Skeletal muscle tissue (tissue), 4 donors: Measurements from ENCODE around the gene GRM7. TPM values are rescaled to one million over a fixed set of nuclear protein-coding genes. Genes with fewer than 3 reads are reported as not detected.

Experiments
- H3K27ac ChIP-seq: one replicate; pipeline ENCODE4 v1.7.0; 2013; ENCODE audit warnings: mild to moderate bottlenecking, low read depth, low read length, inconsistent platforms
- H3K27me3 ChIP-seq, 3 donors: one replicate each; pipeline ENCODE4 v1.7.0; 2013; ENCODE audit warnings: low read length in 3 of 3; ENCODE audit not compliant: control insufficient read depth in 3 of 3, insufficient read depth in 3 of 3
- H3K36me3 ChIP-seq, 3 donors: one replicate each; pipeline ENCODE4 v1.7.0; 2013; ENCODE audit warnings: low read length in 3 of 3; ENCODE audit not compliant: control insufficient read depth in 3 of 3, insufficient read depth in 3 of 3
- H3K4me1 ChIP-seq, 3 donors: one replicate each; pipeline ENCODE4 v1.7.0; 2013; ENCODE audit warnings: low read length in 3 of 3, mild to moderate bottlenecking in 3 of 3; ENCODE audit not compliant: control insufficient read depth in 3 of 3, insufficient read depth in 3 of 3
- H3K4me3 ChIP-seq, 3 donors: one replicate each; pipeline ENCODE4 v1.7.0; 2013; ENCODE audit warnings: low read length in 3 of 3
- H3K9ac ChIP-seq, 3 donors: one replicate each; pipeline ENCODE4 v1.7.0; 2013; ENCODE audit warnings: low read length in 3 of 3, mild to moderate bottlenecking in 3 of 3, moderate library complexity in 2 of 3, low read depth in 1 of 3
- H3K9me3 ChIP-seq, 3 donors: one replicate each; pipeline ENCODE4 v1.7.0; 2013; ENCODE audit warnings: low read length in 3 of 3; ENCODE audit not compliant: control insufficient read depth in 3 of 3
- total RNA-seq: library from RNA; depleted of rRNA; stranded (reverse); fragments of >200 nt; gene quantifications from one replicate; pipeline ENCODE4 v1.2.3, GENCODE V29; 2014
- donor health status: Osteomylitis.

The GRM7 gene
- total RNA-seq, 1 donor from 2014 or later, result 1.0 TPM

- H3K4me3 ChIP-seq, result no peak overlapping the region
- no peaks in the 10 kb centered on the region for H3K27me3 ChIP-seq
- H3K36me3 ChIP-seq, result no peaks in the 10 kb centered on the region
- H3K4me1 ChIP-seq, result no peaks in the 10 kb centered on the region
- no peaks in the 10 kb centered on the region for H3K9me3 ChIP-seq
- no peak overlapping the region for H3K27ac ChIP-seq
- H3K9ac ChIP-seq, result no peak overlapping the region
Observed at GRCh38 chr3:7086417-7086816, 225.5 kb downstream of the GRM7 start.

DNA sequence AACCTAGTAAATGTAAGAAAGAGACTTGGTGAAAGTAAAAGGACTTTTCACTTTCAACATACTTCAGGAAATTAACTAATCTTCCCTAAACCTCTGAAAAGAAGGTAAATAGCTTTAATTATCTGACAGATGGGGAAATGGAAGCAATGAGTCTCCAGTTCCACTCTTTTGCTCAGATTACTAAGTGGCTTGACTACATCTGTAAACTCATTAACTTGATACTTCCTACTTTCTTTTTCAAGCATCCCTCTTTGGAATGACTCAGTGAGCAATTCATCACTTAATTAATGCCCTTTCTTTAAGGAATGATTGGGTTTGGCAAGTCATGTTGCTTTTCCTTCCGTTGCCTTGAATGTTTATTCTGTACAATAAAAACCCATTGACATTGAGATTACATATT, 234.2 kb downstream of the GRM7 start:
- Histone ChIP-seq H3K27ac (no peak overlapping the region), H3K9ac (no peak overlapping the region), H3K36me3 (no peaks in the 10 kb centered on the region), H3K9me3 (no peaks in the 10 kb centered on the region), H3K4me1 (no peaks in the 10 kb centered on the region), H3K27me3 (no peaks in the 10 kb centered on the region), H3K4me3 (no peak overlapping the region)

DNA sequence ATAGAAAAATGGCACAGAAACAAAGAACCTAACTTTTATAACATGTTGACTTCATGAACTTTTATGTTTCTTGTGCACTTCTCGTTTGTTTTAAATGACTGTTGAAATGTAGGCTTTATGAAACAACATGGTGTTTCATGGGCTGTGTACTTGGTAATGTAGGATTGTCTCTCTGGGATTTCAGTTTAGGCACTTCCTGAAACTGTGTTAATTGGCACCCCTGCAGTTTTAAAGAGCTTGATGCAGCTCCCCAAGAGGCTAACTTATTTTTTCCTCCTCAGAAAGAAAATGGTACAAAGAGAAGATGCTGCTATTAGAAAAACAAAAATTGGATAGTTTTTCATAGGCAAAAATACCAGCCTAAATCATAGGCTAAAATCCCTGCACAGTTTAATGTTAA, 239.2 kb downstream of the GRM7 start:
- H3K36me3 ChIP-seq, result no peaks in the 10 kb centered on the region
- no peak overlapping the region for H3K4me3 ChIP-seq
- H3K27me3 ChIP-seq, result no peaks in the 10 kb centered on the region

GRCh38 chr3:7106635-7107034, 245.7 kb downstream of the GRM7 start:
- no peak overlapping the region for H3K9ac ChIP-seq
- no peak overlapping the region for H3K27ac ChIP-seq
- H3K27me3 ChIP-seq, result no peaks in the 10 kb centered on the region
- no peak overlapping the region for H3K4me3 ChIP-seq
- H3K36me3 ChIP-seq, result no peaks in the 10 kb centered on the region
- H3K9me3 ChIP-seq, result no peaks in the 10 kb centered on the region
- no peaks in the 10 kb centered on the region for H3K4me1 ChIP-seq

More for the DNA sequence above, 239.2 kb downstream of the GRM7 start:
- Histone ChIP-seq H3K27ac (no peak overlapping the region), H3K9ac (no peak overlapping the region), H3K9me3 (no peaks in the 10 kb centered on the region), H3K4me1 (no peaks in the 10 kb centered on the region)

DNA sequence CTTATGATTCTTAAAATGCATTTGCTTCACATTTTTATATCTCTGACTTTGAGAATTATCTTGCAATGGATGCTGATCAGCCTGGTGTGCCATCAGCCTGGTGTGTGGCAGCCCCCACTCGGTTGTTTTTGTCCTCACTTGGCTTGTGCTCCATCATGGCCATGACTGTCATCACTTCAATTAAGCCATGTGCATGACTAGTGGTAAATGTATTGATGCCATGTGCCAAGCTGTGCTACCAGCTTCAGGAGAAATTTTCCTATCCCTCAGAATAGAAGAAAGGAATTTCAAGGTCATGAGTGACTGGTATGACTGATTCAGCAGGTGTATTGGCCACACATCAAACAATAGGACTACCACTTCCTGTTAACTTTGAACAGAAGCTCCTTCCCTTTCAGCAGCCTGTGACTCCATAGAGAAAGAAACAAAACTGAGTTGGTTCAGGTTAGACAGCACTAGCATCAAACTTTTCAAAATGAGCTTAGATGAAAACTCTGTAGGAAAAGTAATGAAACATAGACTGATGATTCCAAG, 251.7 kb downstream of the GRM7 start:
- Histone ChIP-seq H3K9ac (no peak overlapping the region), H3K4me1 (no peaks in the 10 kb centered on the region), H3K27ac (no peak overlapping the region), H3K9me3 (no peaks in the 10 kb centered on the region), H3K4me3 (no peak overlapping the region), H3K27me3 (no peaks in the 10 kb centered on the region), H3K36me3 (no peaks in the 10 kb centered on the region)

DNA sequence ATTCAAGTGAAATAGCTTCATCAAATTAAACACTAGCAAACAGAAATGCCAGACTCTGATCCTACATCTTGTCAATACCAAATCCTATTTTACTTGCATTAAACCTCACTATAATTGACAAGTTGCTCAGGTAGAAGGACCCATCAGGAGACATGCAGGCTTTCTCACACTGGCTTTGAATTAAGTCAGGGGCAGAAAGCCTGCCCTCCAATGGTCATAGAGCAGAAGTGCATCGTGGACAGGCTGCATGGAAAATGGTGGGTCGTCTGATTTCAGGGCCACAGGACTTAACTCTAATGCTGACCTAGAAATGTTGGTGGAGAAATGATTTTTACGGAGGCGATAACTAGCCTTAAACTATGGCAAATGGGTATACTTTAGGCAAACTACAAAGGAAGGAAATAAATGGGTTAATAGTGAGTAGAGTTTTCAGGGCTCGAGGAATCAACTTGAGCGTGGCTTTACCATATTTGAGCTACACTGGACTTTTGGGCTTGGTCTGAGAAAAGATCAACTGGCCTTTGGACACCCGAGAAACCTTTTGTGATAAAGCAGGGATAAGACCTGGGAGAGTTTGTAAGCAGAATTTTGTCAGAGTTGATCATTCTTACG, 283.9 kb downstream of the GRM7 start:
- H3K4me3 ChIP-seq, result no peak overlapping the region
- H3K9me3 ChIP-seq, result no peaks in the 10 kb centered on the region
- H3K4me1 ChIP-seq, result no peaks in the 10 kb centered on the region
- H3K27me3 ChIP-seq, result no peaks in the 10 kb centered on the region
- H3K36me3 ChIP-seq, result no peaks in the 10 kb centered on the region
- H3K9ac ChIP-seq, result no peak overlapping the region
- no peak overlapping the region for H3K27ac ChIP-seq

DNA sequence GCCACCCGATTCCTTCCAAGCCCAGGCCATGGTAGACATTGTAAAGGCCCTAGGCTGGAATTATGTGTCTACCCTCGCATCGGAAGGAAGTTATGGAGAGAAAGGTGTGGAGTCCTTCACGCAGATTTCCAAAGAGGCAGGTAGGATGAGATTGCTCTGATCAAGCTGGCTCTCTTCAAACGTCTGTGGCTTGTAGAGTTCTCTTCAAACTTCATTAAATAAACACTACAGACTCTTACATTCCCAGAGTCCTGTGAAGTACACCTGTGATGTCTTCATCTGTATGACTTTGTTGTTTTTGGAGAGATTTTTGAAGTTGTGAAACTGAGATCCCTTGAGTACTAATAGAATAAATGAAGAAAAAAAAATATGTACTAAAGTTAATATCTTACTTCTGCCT, 285.6 kb downstream of the GRM7 start:
- Histone ChIP-seq H3K36me3 (no peaks in the 10 kb centered on the region), H3K27me3 (no peaks in the 10 kb centered on the region), H3K9me3 (no peaks in the 10 kb centered on the region), H3K9ac (no peak overlapping the region), H3K4me3 (no peak overlapping the region), H3K4me1 (no peaks in the 10 kb centered on the region), H3K27ac (no peak overlapping the region)

DNA sequence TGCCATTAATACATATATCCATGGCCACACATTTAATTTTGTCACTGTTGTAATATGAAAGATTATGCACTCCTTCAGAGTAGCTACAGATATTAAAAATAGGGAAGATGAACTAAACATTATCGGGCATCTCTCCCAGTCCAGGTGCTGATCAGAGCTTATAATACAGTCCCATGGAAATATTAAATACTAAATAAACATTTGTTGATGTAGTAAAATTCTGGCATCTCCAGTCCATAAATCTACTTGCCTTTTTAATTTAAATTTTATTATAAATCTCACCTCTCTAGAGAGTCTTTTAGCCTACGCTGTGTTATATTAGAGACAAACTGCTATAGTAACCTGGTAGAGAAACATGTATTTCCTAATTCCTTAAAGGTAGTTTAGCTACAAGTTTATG, 297.6 kb downstream of the GRM7 start:
- Histone ChIP-seq H3K4me1 (no peaks in the 10 kb centered on the region), H3K9ac (no peak overlapping the region), H3K27ac (no peak overlapping the region), H3K36me3 (no peaks in the 10 kb centered on the region), H3K9me3 (no peaks in the 10 kb centered on the region), H3K4me3 (no peak overlapping the region), H3K27me3 (no peaks in the 10 kb centered on the region)

DNA sequence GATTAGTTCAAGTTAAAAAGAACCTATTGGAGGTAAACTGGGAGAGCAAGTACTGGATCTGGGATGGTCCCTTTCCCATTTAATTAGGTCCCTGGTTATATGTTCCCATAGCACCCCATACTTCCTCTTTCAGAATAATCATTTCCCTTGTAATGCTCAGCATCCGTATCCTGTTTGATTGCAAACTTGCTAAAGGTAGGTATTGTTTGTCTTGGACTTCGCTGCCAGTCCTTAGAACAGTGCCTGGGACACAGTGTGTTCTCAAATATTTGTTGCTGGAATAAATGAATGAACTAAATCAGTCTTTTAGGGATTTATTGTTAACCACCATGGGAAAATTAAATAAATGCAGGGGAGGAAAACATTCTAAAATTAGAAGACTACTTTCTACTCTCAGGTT, 299.8 kb downstream of the GRM7 start:
- Histone ChIP-seq H3K4me1 (no peaks in the 10 kb centered on the region), H3K36me3 (no peaks in the 10 kb centered on the region), H3K9ac (no peak overlapping the region), H3K4me3 (no peak overlapping the region), H3K27ac (no peak overlapping the region), H3K9me3 (no peaks in the 10 kb centered on the region), H3K27me3 (no peaks in the 10 kb centered on the region)

DNA sequence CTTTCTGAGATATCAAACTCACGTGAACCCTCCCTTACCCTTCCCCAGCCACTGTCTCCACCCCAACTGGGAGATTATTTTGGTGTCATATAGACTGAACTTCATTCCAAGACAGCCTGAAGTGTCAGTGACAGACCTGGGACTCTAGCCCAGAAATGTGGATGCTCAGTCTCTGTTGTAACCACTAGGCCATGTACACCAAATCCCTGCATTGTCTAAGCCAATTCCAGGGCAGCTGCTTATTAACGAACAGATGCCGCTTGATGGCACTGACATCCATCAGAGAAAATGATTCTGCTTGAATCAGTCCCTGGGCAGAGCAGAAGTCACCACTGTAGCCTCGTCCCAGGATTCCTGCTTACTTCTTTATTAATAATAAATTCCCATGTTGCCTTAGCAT, 305.5 kb downstream of the GRM7 start:
- Histone ChIP-seq H3K9ac (no peak overlapping the region), H3K9me3 (no peaks in the 10 kb centered on the region), H3K4me3 (no peak overlapping the region), H3K36me3 (no peaks in the 10 kb centered on the region), H3K27ac (no peak overlapping the region), H3K27me3 (no peaks in the 10 kb centered on the region), H3K4me1 (no peaks in the 10 kb centered on the region)
